ENCODE measurements around the gene TMBIM4. TPM values are rescaled to one million over a fixed set of nuclear protein-coding genes. Genes with fewer than 3 reads are reported as not detected.
A peak's percentile ranks its signal among the peaks of the same experiment; 100 is the strongest.

Gene TMBIM4
- total RNA-seq, 1 experiment from 2014 or later: 115 TPM

GRCh38 chr12:66092559-66093269 is 77.1 kb downstream of the TMBIM4 start:
- BruUV-seq (replicated peaks): no TSS peak
- TF ChIP-seq SIN3A (IDR thresholded peaks at IDR 0.05; ENCODE audit: borderline replicate concordance, insufficient read depth, low read depth, low read length) (no peak), POLR2AphosphoS5 (IDR thresholded peaks at IDR 0.05; ENCODE audit: low read depth, low read length) (no peak), TCF7L2 (IDR thresholded peaks at IDR 0.05; ENCODE audit: low read depth, low read length) (no peak), CTCF (IDR thresholded peaks at IDR 0.05) (no peak)
- TF ChIP-seq, protein P1, sequence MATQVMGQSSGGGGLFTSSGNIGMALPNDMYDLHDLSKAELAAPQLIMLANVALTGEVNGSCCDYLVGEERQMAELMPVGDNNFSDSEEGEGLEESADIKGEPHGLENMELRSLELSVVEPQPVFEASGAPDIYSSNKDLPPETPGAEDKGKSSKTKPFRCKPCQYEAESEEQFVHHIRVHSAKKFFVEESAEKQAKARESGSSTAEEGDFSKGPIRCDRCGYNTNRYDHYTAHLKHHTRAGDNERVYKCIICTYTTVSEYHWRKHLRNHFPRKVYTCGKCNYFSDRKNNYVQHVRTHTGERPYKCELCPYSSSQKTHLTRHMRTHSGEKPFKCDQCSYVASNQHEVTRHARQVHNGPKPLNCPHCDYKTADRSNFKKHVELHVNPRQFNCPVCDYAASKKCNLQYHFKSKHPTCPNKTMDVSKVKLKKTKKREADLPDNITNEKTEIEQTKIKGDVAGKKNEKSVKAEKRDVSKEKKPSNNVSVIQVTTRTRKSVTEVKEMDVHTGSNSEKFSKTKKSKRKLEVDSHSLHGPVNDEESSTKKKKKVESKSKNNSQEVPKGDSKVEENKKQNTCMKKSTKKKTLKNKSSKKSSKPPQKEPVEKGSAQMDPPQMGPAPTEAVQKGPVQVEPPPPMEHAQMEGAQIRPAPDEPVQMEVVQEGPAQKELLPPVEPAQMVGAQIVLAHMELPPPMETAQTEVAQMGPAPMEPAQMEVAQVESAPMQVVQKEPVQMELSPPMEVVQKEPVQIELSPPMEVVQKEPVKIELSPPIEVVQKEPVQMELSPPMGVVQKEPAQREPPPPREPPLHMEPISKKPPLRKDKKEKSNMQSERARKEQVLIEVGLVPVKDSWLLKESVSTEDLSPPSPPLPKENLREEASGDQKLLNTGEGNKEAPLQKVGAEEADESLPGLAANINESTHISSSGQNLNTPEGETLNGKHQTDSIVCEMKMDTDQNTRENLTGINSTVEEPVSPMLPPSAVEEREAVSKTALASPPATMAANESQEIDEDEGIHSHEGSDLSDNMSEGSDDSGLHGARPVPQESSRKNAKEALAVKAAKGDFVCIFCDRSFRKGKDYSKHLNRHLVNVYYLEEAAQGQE (IDR thresholded peaks at IDR 0.05; ENCODE audit: insufficient read depth in 1 of 2, low read depth in 2 of 2, low read length in 1 of 2): no peak
- Histone ChIP-seq H3K36me3 (ENCODE audit: control insufficient read depth, insufficient read depth, low read length) (no peaks in the 10 kb centered on the region), H3K27ac (ENCODE audit: low read length) (peak overlapping the region; percentile 23; the same call in 1 of the 2 replicates), H3K9me3 (ENCODE audit: control insufficient read depth, insufficient read depth, low read depth, low read length) (no peaks in the 10 kb centered on the region), H3K4me1 (ENCODE audit: control insufficient read depth, insufficient read depth, low read length) (peaks cover 5% of the 10 kb centered on the region; the same call in 1 of the 2 replicates), H3K4me3 (ENCODE audit: low read depth in 2 of 2, low read length in 2 of 2) (no peak overlapping the region), H3K27me3 (ENCODE audit: control insufficient read depth, insufficient read depth, low read length) (no peaks in the 10 kb centered on the region)
- intact Hi-C loops (cut with micrococcal nuclease; ENCODE audit: unreplicated experiment): no loop called here
- no peak for DNase-seq (ENCODE audit: low read depth, low spot score)
- in situ Hi-C loops (cut with HindIII; ENCODE audit: low pct_unique_long_range_greater_than_20kb, low sequenced_read_pairs): no loop called here
- CTCF ChIA-PET: no interaction called here
- POLR2A ChIA-PET: no interaction called here
- no peak for ATAC-seq

DNA sequence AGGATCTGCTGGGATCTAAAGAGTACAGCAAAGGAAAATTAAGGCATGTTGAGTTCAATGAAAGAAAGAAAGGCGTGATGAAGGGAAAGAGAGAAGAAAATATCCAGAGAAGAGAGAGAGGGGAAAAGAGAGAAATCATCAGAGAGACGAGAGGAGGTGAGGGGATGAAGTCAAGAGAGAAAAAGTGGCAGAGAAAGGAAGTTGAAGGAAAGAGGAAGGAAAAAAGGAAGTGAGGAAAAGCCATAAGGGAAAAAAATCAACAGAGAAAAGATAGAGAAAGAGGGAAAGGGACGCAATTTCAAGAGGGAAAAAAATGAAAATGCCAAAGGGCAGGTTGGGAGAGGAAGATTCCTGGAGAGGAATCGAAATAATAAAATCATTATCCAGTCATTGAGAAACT is 79.6 kb downstream of the TMBIM4 start:
- H3K27ac ChIP-seq (ENCODE audit: low read length): peak overlapping the region; percentile 41; the same call in 1 of the 2 replicates
- TF ChIP-seq, protein P1 (IDR thresholded peaks at IDR 0.05; ENCODE audit: insufficient read depth in 1 of 2, low read depth in 2 of 2, low read length in 1 of 2): no peak
- no peak for TF ChIP-seq SIN3A (IDR thresholded peaks at IDR 0.05; ENCODE audit: borderline replicate concordance, insufficient read depth, low read depth, low read length)
- TF ChIP-seq POLR2AphosphoS5 (IDR thresholded peaks at IDR 0.05; ENCODE audit: low read depth, low read length): no peak
- TF ChIP-seq TCF7L2 (IDR thresholded peaks at IDR 0.05; ENCODE audit: low read depth, low read length): no peak
- no peak for TF ChIP-seq CTCF (IDR thresholded peaks at IDR 0.05)
- CTCF ChIA-PET: no interaction called here
- peaks cover 15% of the 10 kb centered on the region; the same call in 1 of the 2 replicates for H3K4me1 ChIP-seq (ENCODE audit: control insufficient read depth, insufficient read depth, low read length)
- no peaks in the 10 kb centered on the region for H3K36me3 ChIP-seq (ENCODE audit: control insufficient read depth, insufficient read depth, low read length)
- no peaks in the 10 kb centered on the region for H3K27me3 ChIP-seq (ENCODE audit: control insufficient read depth, insufficient read depth, low read length)
- DNase-seq (ENCODE audit: low read depth, low spot score) (no peak), ATAC-seq (no peak)
- no TSS peak for BruUV-seq (replicated peaks)
- POLR2A ChIA-PET: interaction anchor here (0.6 kb wide), 1 partner anchor 1123 kb away, joined by 3 read pairs; no protein-coding TSS in a partner anchor
- in situ Hi-C loops (cut with HindIII; ENCODE audit: low pct_unique_long_range_greater_than_20kb, low sequenced_read_pairs): no loop called here
- intact Hi-C loops (cut with micrococcal nuclease; ENCODE audit: unreplicated experiment): no loop called here
- H3K9me3 ChIP-seq (ENCODE audit: control insufficient read depth, insufficient read depth, low read depth, low read length): no peaks in the 10 kb centered on the region
- H3K4me3 ChIP-seq (ENCODE audit: low read depth in 2 of 2, low read length in 2 of 2): no peak overlapping the region
